ENCODE measurements around the gene TMC6. TPM values are rescaled to one million over a fixed set of nuclear protein-coding genes. Genes with fewer than 3 reads are reported as not detected.

The TMC6 gene
- polyA plus RNA-seq, 1 donor (not counting 4 experiments of a cell fraction or from before 2014, with no cell fraction given), result 20.4 TPM

GRCh38 chr17:78120537-78120936 is 8.0 kb downstream of the TMC6 start:
- no peak overlapping the region for H3K27ac ChIP-seq (ENCODE audit: control insufficient read depth, insufficient read depth, low read length)
- FAIRE-seq, result no peak

GRCh38 chr17:78118801-78119241 is 9.7 kb downstream of the TMC6 start:
- no peak for DNase-seq (ENCODE audit: low read depth, low spot score)
- Histone ChIP-seq H3K4me1 (ENCODE audit: control insufficient read depth, extremely low read depth, insufficient read depth, low read length) (no peaks in the 10 kb centered on the region), H3K9me1 (ENCODE audit: control insufficient read depth, extremely low read depth, insufficient read depth, low read length) (no peaks in the 10 kb centered on the region), H3K27ac (ENCODE audit: control insufficient read depth, insufficient read depth, low read length) (no peak overlapping the region), H4K20me1 (ENCODE audit: control insufficient read depth, extremely low read depth, insufficient read depth, low read length) (no peaks in the 10 kb centered on the region), H3K36me3 (ENCODE audit: control insufficient read depth in 2 of 2, extremely low read depth in 1 of 2, insufficient read depth in 2 of 2, low read length in 2 of 2) (peaks cover 4 to 21% of the 10 kb centered on the region in 2 experiments), H3K9me3 (ENCODE audit: control insufficient read depth, low read depth, low read length) (no peaks in the 10 kb centered on the region), H3K27me3 (ENCODE audit: control insufficient read depth, extremely low read depth, insufficient read depth, low read length) (peaks cover 2% of the 10 kb centered on the region), H3K4me2 (ENCODE audit: control insufficient read depth, extremely low read depth, insufficient read depth, low read depth, low read length) (no peak overlapping the region), H2AFZ (ENCODE audit: control insufficient read depth, low read length) (no peak overlapping the region), H3K9ac (ENCODE audit: control insufficient read depth, extremely low read depth, insufficient read depth, low read length) (no peak overlapping the region), H3K79me2 (ENCODE audit: control insufficient read depth, insufficient read depth, low read length) (no peaks in the 10 kb centered on the region), H3K4me3 (ENCODE audit: control insufficient read depth in 2 of 3, extremely low read depth in 1 of 3, insufficient read depth in 2 of 3, low read depth in 1 of 3, low read length in 3 of 3) (no peak overlapping the region)
- FAIRE-seq, result no peak
- dilution Hi-C loops (cut with MboI; ENCODE audit: extremely low pct_ligation_motif_present, low sequenced_read_pairs), result no loop called here
- no peak for TF ChIP-seq CTCF (optimal IDR thresholded peaks at IDR 0.05 in 1 of 3, IDR thresholded peaks at IDR 0.05 in 1 of 3, conservative IDR thresholded peaks at IDR 0.05 in 1 of 3; ENCODE audit: extremely low read depth in 1 of 3, insufficient read depth in 2 of 3, low read length in 3 of 3)
- TF ChIP-seq EZH2 (IDR thresholded peaks at IDR 0.05; ENCODE audit: low read length), result no peak

More at GRCh38 chr17:78120537-78120936, 8.0 kb downstream of the TMC6 start:
- Histone ChIP-seq H3K79me2 (ENCODE audit: control insufficient read depth, insufficient read depth, low read length) (no peaks in the 10 kb centered on the region), H3K4me3 (ENCODE audit: control insufficient read depth in 2 of 3, extremely low read depth in 1 of 3, insufficient read depth in 2 of 3, low read depth in 1 of 3, low read length in 3 of 3) (no peak overlapping the region), H3K9me1 (ENCODE audit: control insufficient read depth, extremely low read depth, insufficient read depth, low read length) (no peaks in the 10 kb centered on the region), H3K36me3 (ENCODE audit: control insufficient read depth in 2 of 2, extremely low read depth in 1 of 2, insufficient read depth in 2 of 2, low read length in 2 of 2) (peaks cover 6 to 19% of the 10 kb centered on the region in 2 experiments), H2AFZ (ENCODE audit: control insufficient read depth, low read length) (no peak overlapping the region), H3K9me3 (ENCODE audit: control insufficient read depth, low read depth, low read length) (no peaks in the 10 kb centered on the region), H3K27me3 (ENCODE audit: control insufficient read depth, extremely low read depth, insufficient read depth, low read length) (no peaks in the 10 kb centered on the region), H3K4me2 (ENCODE audit: control insufficient read depth, extremely low read depth, insufficient read depth, low read depth, low read length) (no peak overlapping the region), H4K20me1 (ENCODE audit: control insufficient read depth, extremely low read depth, insufficient read depth, low read length) (no peaks in the 10 kb centered on the region), H3K9ac (ENCODE audit: control insufficient read depth, extremely low read depth, insufficient read depth, low read length) (no peak overlapping the region), H3K4me1 (ENCODE audit: control insufficient read depth, extremely low read depth, insufficient read depth, low read length) (no peaks in the 10 kb centered on the region)
- no peak for TF ChIP-seq CTCF (optimal IDR thresholded peaks at IDR 0.05 in 1 of 3, IDR thresholded peaks at IDR 0.05 in 1 of 3, conservative IDR thresholded peaks at IDR 0.05 in 1 of 3; ENCODE audit: extremely low read depth in 1 of 3, insufficient read depth in 2 of 3, low read length in 3 of 3)
- dilution Hi-C loops (cut with MboI; ENCODE audit: extremely low pct_ligation_motif_present, low sequenced_read_pairs), result no loop called here
- no peak for DNase-seq (ENCODE audit: low read depth, low spot score)

All from keratinocyte (primary cell).